ENCODE data around the gene DLG2.

- TF ChIP-seq CTCF (IDR thresholded peaks at IDR 0.05), result no peak
- TF ChIP-seq POLR2A (IDR thresholded peaks at IDR 0.05), result no peak
- no peak for TF ChIP-seq EP300 (IDR thresholded peaks at IDR 0.05)
Observed at GRCh38 chr11:83746921-83747585, 1880.1 kb downstream of the DLG2 start.

Measured in ovary (tissue), 3 donors.